Measurements from ENCODE around the gene CYTH1.
A peak's percentile ranks its signal among the peaks of the same experiment; 100 is the strongest.
"Not testable (repeated sequence)": the region's sequence is repeated elsewhere in the genome, so short reads cannot be mapped to it uniquely, and the experiment has no call there.

Gene CYTH1

GRCh38 chr17:78785663-78786057 is 3.6 kb upstream of the CYTH1 start:
- no peak for DNase-seq

GRCh38 chr17:78785011-78785662 is 3.1 kb upstream of the CYTH1 start:
- DNase-seq, result no peak

- DNase-seq, result no peak
Observed at GRCh38 chr17:78784352-78784751, 2.3 kb upstream of the CYTH1 start.

GRCh38 chr17:78783711-78784324 is 1.7 kb upstream of the CYTH1 start:
- no peak for DNase-seq

GRCh38 chr17:78781104-78781892 is 775 bp downstream of the CYTH1 start:
- peak; percentile 63 for DNase-seq

GRCh38 chr17:78780335-78780734 is 1.7 kb downstream of the CYTH1 start:
- DNase-seq, result no peak

GRCh38 chr17:78779850-78780249 is 2.2 kb downstream of the CYTH1 start:
- DNase-seq, result peak; percentile 45

- DNase-seq, result not testable (repeated sequence)
Observed at GRCh38 chr17:78779286-78779651, 2.8 kb downstream of the CYTH1 start.

GRCh38 chr17:78777881-78778280 is 4.2 kb downstream of the CYTH1 start:
- no peak for DNase-seq

GRCh38 chr17:78774956-78775571 is 7.0 kb downstream of the CYTH1 start:
- DNase-seq, result peak; percentile 59

GRCh38 chr17:78774453-78774852 is 7.6 kb downstream of the CYTH1 start:
- no peak for DNase-seq

GRCh38 chr17:78771758-78772382 is 10.2 kb downstream of the CYTH1 start:
- no peak for DNase-seq

GRCh38 chr17:78769196-78769773 is 12.8 kb downstream of the CYTH1 start:
- DNase-seq, result no peak

GRCh38 chr17:78767806-78768205 is 14.3 kb downstream of the CYTH1 start:
- DNase-seq, result no peak

- no peak for DNase-seq
Observed at GRCh38 chr17:78766743-78767294, 15.3 kb downstream of the CYTH1 start.

- DNase-seq, result no peak
Observed at GRCh38 chr17:78766225-78766624, 15.8 kb downstream of the CYTH1 start.

- DNase-seq, result no peak
Observed at GRCh38 chr17:78765821-78766220, 16.3 kb downstream of the CYTH1 start.

- no peak for DNase-seq
Observed at GRCh38 chr17:78764871-78765270, 17.2 kb downstream of the CYTH1 start.

- DNase-seq, result no peak
Observed at GRCh38 chr17:78763561-78763960, 18.5 kb downstream of the CYTH1 start.

GRCh38 chr17:78761789-78762406 is 20.2 kb downstream of the CYTH1 start:
- no peak for DNase-seq

- DNase-seq, result no peak
Observed at GRCh38 chr17:78759969-78760352, 22.1 kb downstream of the CYTH1 start.

Data from activated CD4-positive, CD25-positive, alpha-beta regulatory T cell treated with anti-CD3 and anti-CD28 coated beads, Interleukin-2, amount 50 U/mL, for 72 hours (primary cell).